GM12878 (cell line): ENCODE measurements around the gene TMEM131L. TPM values are rescaled to one million over a fixed set of nuclear protein-coding genes. Genes with fewer than 3 reads are reported as not detected.

Experiments used
- ATAC-seq: fragments of 200-7000 bp; cut with Tn5 transposase; 3 replicates; pipeline ENCODE4 v1.9.1; 2020; ENCODE audit warnings: mild to moderate bottlenecking, moderate library complexity
- BruUV-seq: library from RNA; stranded (reverse); fragments of 400-500 nt; replicated peaks from 2 replicates; lab custom pipeline; 2021; lab: Mats Ljungman, UMichigan
- CTCF ChIA-PET: fragments of 300-600 bp; sonication (Branson Sonifier 250); formaldehyde crosslinking; extraction: SDS; loops from one replicate; lab custom pipeline; 2021; ENCODE audit warnings: inconsistent platforms; lab: Yijun Ruan, JAX
- POLR2A ChIA-PET: fragments of 350-600 bp; formaldehyde crosslinking; extraction: SDS; loops from one replicate; lab custom pipeline; 2021; ENCODE audit warnings: inconsistent platforms; lab: Charles Lee
- RAD21 ChIA-PET: fragments of 300-600 bp; sonication (Branson Sonifier 250); formaldehyde crosslinking; loops from one replicate; lab custom pipeline; 2023; ENCODE audit warnings: antibody characterized with exemption; ENCODE audit not compliant: unreplicated experiment; lab: Charles Lee
- SMC1A ChIA-PET: fragments of 300-600 bp; sonication (Branson Sonifier 250); formaldehyde crosslinking; loops from one replicate; lab custom pipeline; 2023; ENCODE audit not compliant: unreplicated experiment, uncharacterized antibody; lab: Charles Lee
- DNase-seq: peaks from one replicate; pipeline ENCODE4 v3.0.0-alpha.2; 2011; ENCODE audit warnings: low read depth, low spot score
- FAIRE-seq: peaks from 3 replicates; lab custom pipeline; 2011; peaks lifted over from hg19 to GRCh38; lab: Jason Lieb, UNC
- H2AFZ ChIP-seq: 2 replicates; pipeline ENCODE4 v1.6.0; 2011; ENCODE audit warnings: low read depth, low read length, control low read depth; ENCODE audit not compliant: control insufficient read depth
- H3K27ac ChIP-seq: 2 replicates; pipeline ENCODE4 v1.5.1; 2011; ENCODE audit warnings: control low read depth; ENCODE audit not compliant: control insufficient read depth, insufficient read depth
- H3K27me3 ChIP-seq, 2 experiments: replicated peaks in 1 of 2; 2 replicates each; pipeline versions ENCODE4 v1.6.0 to v1.6.1; 2011; ENCODE audit warnings: low read length in 1 of 2; ENCODE audit not compliant: control insufficient read depth in 2 of 2, insufficient read depth in 2 of 2
- H3K36me3 ChIP-seq, 2 experiments: 2 replicates each; pipeline ENCODE4 v1.5.1; 2011; ENCODE audit warnings: low read length in 1 of 2; ENCODE audit not compliant: control insufficient read depth in 2 of 2, insufficient read depth in 2 of 2
- H3K4me1 ChIP-seq: 2 replicates; pipeline ENCODE4 v1.6.1; 2011; ENCODE audit warnings: mild to moderate bottlenecking, low read length, moderate library complexity, mixed read lengths; ENCODE audit not compliant: control insufficient read depth, insufficient read depth
- H3K4me2 ChIP-seq: 2 replicates; pipeline ENCODE4 v1.6.0; 2011; ENCODE audit warnings: control low read depth; ENCODE audit not compliant: control insufficient read depth, insufficient read depth
- H3K4me3 ChIP-seq: fragments of 200-600 bp; sonication (generic); 2 replicates; pipeline ENCODE4 v1.5.1; 2016
- H3K79me2 ChIP-seq: 2 replicates; pipeline ENCODE4 v1.6.0; 2011; ENCODE audit warnings: low read length; ENCODE audit not compliant: control insufficient read depth, insufficient read depth
- H3K9ac ChIP-seq: 2 replicates; pipeline ENCODE4 v1.8.0; 2011; ENCODE audit warnings: low read length, control low read depth, mixed read lengths; ENCODE audit not compliant: control insufficient read depth, insufficient read depth
- H3K9me3 ChIP-seq: replicated peaks from 3 replicates; pipeline ENCODE4 v1.5.1; 2011; ENCODE audit warnings: mild to moderate bottlenecking, low read length; ENCODE audit not compliant: control insufficient read depth, insufficient read depth
- H4K20me1 ChIP-seq: 2 replicates; pipeline ENCODE4 v1.6.0; 2011; ENCODE audit not compliant: control insufficient read depth, insufficient read depth
- BHLHE40 ChIP-seq, 2 experiments: fragments of 450-650 bp in 1 of 2; IDR thresholded peaks; 2 replicates each; pipeline ENCODE4 v1.6.1; 2011 to 2017; ENCODE audit warnings: low read depth in 2 of 2, borderline replicate concordance in 1 of 2, improper control_type of control experiment in 1 of 2, low read length in 1 of 2, mild to moderate bottlenecking in 1 of 2
- CBFB ChIP-seq: IDR thresholded peaks from 2 replicates; pipeline ENCODE4 v1.6.1; 2016; ENCODE audit warnings: antibody characterized with exemption, low read depth
- CBX5 ChIP-seq: sonication (generic); IDR thresholded peaks from 2 replicates; pipeline ENCODE4 v1.6.1; 2016; ENCODE audit warnings: low read depth, moderate library complexity, mild to moderate bottlenecking, inconsistent platforms
- JUND ChIP-seq: IDR thresholded peaks from 2 replicates; pipeline ENCODE4 v1.6.1; 2012; ENCODE audit warnings: low read depth, mild to moderate bottlenecking, low read length, improper control_type of control experiment, moderate library complexity
- KDM1A ChIP-seq: fragments of 200-600 bp; sonication (generic); IDR thresholded peaks from 2 replicates; pipeline ENCODE4 v1.6.1; 2016; ENCODE audit warnings: borderline replicate concordance
- PAX5 ChIP-seq: IDR thresholded peaks from 2 replicates; pipeline ENCODE4 v1.6.1; 2011; ENCODE audit warnings: low read depth, low read length, borderline replicate concordance
- STAT3 ChIP-seq: IDR thresholded peaks from 2 replicates; pipeline ENCODE4 v1.6.1; 2011; ENCODE audit warnings: low read depth, low read length, improper control_type of control experiment
- ZZZ3 ChIP-seq: IDR thresholded peaks from 2 replicates; pipeline ENCODE4 v1.6.1; 2011; ENCODE audit warnings: low read depth; ENCODE audit not compliant: control insufficient read depth, insufficient read length
- WGBS: methylation state at CpG from one replicate; pipeline ENCODE4 v1.1.6; 2016; ENCODE audit warnings: low lambda C conversion rate; ENCODE audit not compliant: insufficient replicate concordance, insufficient coverage; ENCODE audit errors: missing lambda C conversion rate; 5-methylcytosine and 5-hydroxymethylcytosine counted together
- in situ Hi-C: fragments of 300-500 bp; cut with MboI; formaldehyde crosslinking; loops from 9 replicates; pipeline ENCODE4 v1.14.3; 2018; ENCODE audit warnings: mixed read lengths
- intact Hi-C: fragments of 100-400 bp; cut with micrococcal nuclease; formaldehyde crosslinking; loops from one replicate; pipeline ENCODE4 v1.14.2; 2022; ENCODE audit not compliant: unreplicated experiment
- polyA plus RNA-seq, 11 experiments: library from polyadenylated mRNA; depleted of rRNA in 4 of 11; unstranded in 6 of 11; stranded (reverse) in 5 of 11; fragments of >200 nt; fragmentation: Nextera tagmentation in 4 of 11; fragmentation: Illumina TruSeq in 1 of 11; extraction: Ambion mirVana in 4 of 11; extraction: Trizol in 1 of 11; gene quantifications; 1 replicate in 1 of 11; 2 replicates in 10 of 11; pipeline versions ENCODE4 v1.2.1 to v1.2.3, GENCODE V29; 2011 to 2016; ENCODE audit warnings: inconsistent platforms in 2 of 11, missing spikeins in 2 of 11, low read depth in 1 of 11
- total RNA-seq, 4 experiments: library from RNA; depleted of rRNA in 3 of 4; stranded (reverse); fragments of >200 nt in 3 of 4; fragmentation: Illumina TruSeq in 1 of 4; extraction: Trizol in 1 of 4; gene quantifications; 2 replicates each; pipeline versions ENCODE4 v1.2.1 to v1.2.3, GENCODE V29; 2013 to 2021
- TF ChIP-seq, protein P1 (sequence below): fragments of 450-650 bp; conservative IDR thresholded peaks from 2 replicates; pipeline ENCODE4 v1.6.1; 2017; ENCODE audit warnings: mild to moderate bottlenecking, moderate library complexity

The TMEM131L gene
- total and polyA plus RNA-seq, 10 of the 15 experiments (the other 5 are each of a cell fraction or from before 2014, with no cell fraction given), result 8.5 to 101 (median 74.4) TPM

DNA sequence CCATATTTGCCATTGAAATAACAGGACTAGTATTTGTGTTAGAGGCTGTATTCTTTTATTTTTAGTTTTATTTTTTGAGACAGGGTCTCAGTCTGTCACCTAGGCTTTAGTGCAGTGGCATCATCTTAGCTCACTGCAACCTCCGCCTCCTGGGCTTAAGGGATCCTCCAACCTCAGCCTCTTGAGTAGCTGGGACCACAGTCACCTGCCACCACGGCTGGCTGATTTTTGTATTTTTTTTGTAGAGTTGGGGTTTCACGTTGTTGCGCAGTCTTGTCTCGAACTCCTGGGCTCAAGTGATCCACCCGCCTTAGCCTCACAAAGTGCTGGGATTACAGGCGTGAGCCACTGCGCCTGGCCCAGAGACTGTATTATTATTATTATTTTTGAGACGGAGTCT is 15.3 kb downstream of the TMEM131L start:
- WGBS, result 31% methylated on average over 9 of the region's 9 CpGs

More for the DNA sequence above, 15.3 kb downstream of the TMEM131L start:
- Histone ChIP-seq H3K4me1 (peaks cover 53% of the 10 kb centered on the region), H3K9me3 (no peaks in the 10 kb centered on the region; the same call in 2 of the 3 replicates), H3K4me2 (peak overlapping the region; percentile 77), H3K27me3 (no peaks in the 10 kb centered on the region), H2AFZ (no peak overlapping the region), H3K36me3 (peaks cover 5 to 16% of the 10 kb centered on the region in 2 experiments; a peak in 3 of 4 replicates), H4K20me1 (no peaks in the 10 kb centered on the region), H3K4me3 (0 out of 2 replicates have a peak overlapping the region, but pooled peaks have one; percentile 11), H3K9ac (no peak overlapping the region), H3K27ac (peak overlapping the region; percentile 68), H3K79me2 (peaks cover 93% of the 10 kb centered on the region)
- POLR2A ChIA-PET, result interaction anchor here (0.6 to 4.8 kb wide), 11 partner anchors 8 to 96 kb away, joined by 3 to 64 read pairs (median 6); partner anchors contain the start of gene TMEM131L
- DNase-seq (no peak), FAIRE-seq (no peak), ATAC-seq (peak; percentile 25)
- SMC1A ChIA-PET, result interaction anchor here (0.7 to 8.6 kb wide), 17 partner anchors 9 to 136 kb away, joined by 3 to 121 read pairs (median 6); partner anchors contain the start of gene TMEM131L
- TF ChIP-seq CBFB (no peak), STAT3 (no peak), CBX5 (no peak), KDM1A (no peak), PAX5 (peak; percentile 67; the same call in 1 of the 2 replicates), BHLHE40 (IDR thresholded peaks at IDR 0.05; ENCODE audit: borderline replicate concordance in 1 of 2, low read depth in 2 of 2, low read length in 1 of 2) (peak; percentile 61 to 81), JUND (no peak), ZZZ3 (no peak)
- TF ChIP-seq, protein P1, sequence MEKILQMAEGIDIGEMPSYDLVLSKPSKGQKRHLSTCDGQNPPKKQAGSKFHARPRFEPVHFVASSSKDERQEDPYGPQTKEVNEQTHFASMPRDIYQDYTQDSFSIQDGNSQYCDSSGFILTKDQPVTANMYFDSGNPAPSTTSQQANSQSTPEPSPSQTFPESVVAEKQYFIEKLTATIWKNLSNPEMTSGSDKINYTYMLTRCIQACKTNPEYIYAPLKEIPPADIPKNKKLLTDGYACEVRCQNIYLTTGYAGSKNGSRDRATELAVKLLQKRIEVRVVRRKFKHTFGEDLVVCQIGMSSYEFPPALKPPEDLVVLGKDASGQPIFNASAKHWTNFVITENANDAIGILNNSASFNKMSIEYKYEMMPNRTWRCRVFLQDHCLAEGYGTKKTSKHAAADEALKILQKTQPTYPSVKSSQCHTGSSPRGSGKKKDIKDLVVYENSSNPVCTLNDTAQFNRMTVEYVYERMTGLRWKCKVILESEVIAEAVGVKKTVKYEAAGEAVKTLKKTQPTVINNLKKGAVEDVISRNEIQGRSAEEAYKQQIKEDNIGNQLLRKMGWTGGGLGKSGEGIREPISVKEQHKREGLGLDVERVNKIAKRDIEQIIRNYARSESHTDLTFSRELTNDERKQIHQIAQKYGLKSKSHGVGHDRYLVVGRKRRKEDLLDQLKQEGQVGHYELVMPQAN, result no peak
- intact Hi-C loops (no loop called here), in situ Hi-C loops (no loop called here)
- CTCF ChIA-PET, result interaction anchor here (1.2 to 5.1 kb wide), 7 partner anchors 8 to 136 kb away, joined by 3 to 54 read pairs (median 4); partner anchors contain the start of gene MND1
- RAD21 ChIA-PET, result interaction anchor here (0.6 to 5.3 kb wide), 11 partner anchors 11 to 135 kb away, joined by 3 to 118 read pairs (median 4); partner anchors contain the start of gene TMEM131L
- no TSS peak for BruUV-seq
